GM08714 (cell line): ENCODE data around the gene IFITM5.

Experiments
- H3K4me3 ChIP-seq: fragments of 200-500 bp; sonication (Bioruptor generic); 2 replicates; pipeline ENCODE4 v1.5.1; 2014; ENCODE audit warnings: mild to moderate bottlenecking, low read length, inconsistent platforms
- ZNF274 ChIP-seq: IDR thresholded peaks from 2 replicates; pipeline ENCODE4 v1.6.1; 2012; ENCODE audit warnings: mild to moderate bottlenecking, low read depth, low read length

IFITM5 gene

DNA sequence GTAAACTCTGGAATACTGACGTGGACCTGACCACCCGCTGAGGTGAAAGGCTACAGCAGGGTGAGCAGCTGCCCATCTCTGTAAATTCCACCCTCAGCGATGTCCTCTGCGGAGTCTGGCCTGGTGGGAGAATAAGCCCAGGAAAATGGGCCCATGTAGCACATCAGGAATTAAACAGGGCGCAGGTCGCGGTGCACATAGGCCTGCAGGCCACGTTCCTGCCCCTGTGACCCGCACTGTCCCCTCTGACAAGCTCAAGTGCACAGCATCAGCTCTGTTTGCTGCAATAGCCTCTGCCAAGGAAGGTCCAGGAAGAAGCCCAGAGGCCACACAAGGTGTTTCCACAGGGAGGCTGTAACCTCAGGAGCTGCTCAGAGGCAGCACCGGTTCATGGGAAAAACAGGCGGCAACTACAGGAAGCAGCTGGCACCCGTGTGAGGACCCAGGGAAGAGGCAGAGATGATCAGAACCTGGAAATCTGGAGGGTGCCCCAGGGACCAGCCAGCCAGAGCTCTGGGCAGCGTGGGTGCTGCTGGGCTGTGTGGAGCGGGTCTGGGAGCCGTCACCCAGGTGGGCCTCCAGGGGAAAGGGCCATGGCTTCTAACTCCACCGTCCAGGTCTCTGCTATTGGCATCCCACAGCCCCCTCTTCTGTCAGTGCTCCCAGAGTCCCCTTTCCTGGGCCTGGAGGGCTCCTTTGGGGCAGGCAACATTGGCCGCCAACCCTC lies 7.5 kb upstream of the IFITM5 start:
- no peak for TF ChIP-seq ZNF274
- H3K4me3 ChIP-seq = no peak overlapping the region

DNA sequence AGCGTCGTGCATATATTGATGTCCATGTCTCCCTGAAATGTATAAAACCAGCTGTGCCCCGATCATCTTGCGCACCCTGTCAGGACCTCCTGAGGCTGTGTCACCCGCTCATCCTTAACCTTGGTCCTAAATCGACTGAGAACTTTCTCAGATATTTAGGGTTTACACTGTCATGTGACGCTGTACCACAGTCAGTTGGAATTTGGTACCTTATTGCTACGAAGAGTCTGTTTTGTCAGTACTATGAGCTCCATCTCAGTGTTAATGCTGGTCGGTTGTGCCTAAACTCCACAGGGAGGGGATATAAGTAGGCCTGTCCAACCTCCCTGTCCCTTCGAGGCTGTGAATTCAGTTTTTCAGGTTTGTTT lies 6.5 kb upstream of the IFITM5 start:
- no peak for TF ChIP-seq ZNF274
- H3K4me3 ChIP-seq = no peak overlapping the region

- TF ChIP-seq ZNF274 = no peak
- H3K4me3 ChIP-seq = no peak overlapping the region
Measured at GRCh38 chr11:304915-305843, 5.9 kb upstream of the IFITM5 start.

DNA sequence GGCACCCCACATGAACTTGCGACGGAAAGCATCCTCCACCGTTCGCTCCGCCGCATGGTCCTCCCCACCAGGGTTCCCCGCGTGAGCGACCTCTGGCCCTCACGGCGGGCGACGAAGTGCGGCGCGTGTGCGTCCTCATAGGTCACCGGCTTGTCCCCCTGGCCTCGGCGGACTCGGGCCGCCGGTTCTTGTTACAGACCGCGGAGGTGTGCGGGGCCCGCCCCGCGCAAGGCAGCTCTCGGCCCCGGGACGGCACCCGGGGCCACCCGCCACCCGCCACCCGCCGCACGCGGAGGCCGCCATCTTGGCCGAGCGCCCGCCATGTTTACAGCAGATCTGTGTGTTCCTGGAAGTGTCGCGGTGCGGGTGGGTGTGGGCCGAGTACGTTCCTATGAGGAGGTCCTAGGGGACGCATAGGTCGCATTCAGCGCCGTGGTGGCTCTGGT lies 4.8 kb upstream of the IFITM5 start:
- no peak for TF ChIP-seq ZNF274
- H3K4me3 ChIP-seq = no peak overlapping the region

- no peak overlapping the region for H3K4me3 ChIP-seq
- TF ChIP-seq ZNF274 = no peak
Measured at GRCh38 chr11:303363-303762, 4.0 kb upstream of the IFITM5 start.

GRCh38 chr11:299951-300735 lies 817 bp upstream of the IFITM5 start:
- no peak overlapping the region for H3K4me3 ChIP-seq
- no peak for TF ChIP-seq ZNF274

GRCh38 chr11:298406-299065 lies 790 bp downstream of the IFITM5 start:
- no peak for TF ChIP-seq ZNF274
- H3K4me3 ChIP-seq = no peak overlapping the region

GRCh38 chr11:297586-298405 lies 1.5 kb downstream of the IFITM5 start:
- TF ChIP-seq ZNF274 = no peak
- H3K4me3 ChIP-seq = no peak overlapping the region

- no peak overlapping the region for H3K4me3 ChIP-seq
- TF ChIP-seq ZNF274 = no peak
Measured at GRCh38 chr11:297051-297585, 2.2 kb downstream of the IFITM5 start.

DNA sequence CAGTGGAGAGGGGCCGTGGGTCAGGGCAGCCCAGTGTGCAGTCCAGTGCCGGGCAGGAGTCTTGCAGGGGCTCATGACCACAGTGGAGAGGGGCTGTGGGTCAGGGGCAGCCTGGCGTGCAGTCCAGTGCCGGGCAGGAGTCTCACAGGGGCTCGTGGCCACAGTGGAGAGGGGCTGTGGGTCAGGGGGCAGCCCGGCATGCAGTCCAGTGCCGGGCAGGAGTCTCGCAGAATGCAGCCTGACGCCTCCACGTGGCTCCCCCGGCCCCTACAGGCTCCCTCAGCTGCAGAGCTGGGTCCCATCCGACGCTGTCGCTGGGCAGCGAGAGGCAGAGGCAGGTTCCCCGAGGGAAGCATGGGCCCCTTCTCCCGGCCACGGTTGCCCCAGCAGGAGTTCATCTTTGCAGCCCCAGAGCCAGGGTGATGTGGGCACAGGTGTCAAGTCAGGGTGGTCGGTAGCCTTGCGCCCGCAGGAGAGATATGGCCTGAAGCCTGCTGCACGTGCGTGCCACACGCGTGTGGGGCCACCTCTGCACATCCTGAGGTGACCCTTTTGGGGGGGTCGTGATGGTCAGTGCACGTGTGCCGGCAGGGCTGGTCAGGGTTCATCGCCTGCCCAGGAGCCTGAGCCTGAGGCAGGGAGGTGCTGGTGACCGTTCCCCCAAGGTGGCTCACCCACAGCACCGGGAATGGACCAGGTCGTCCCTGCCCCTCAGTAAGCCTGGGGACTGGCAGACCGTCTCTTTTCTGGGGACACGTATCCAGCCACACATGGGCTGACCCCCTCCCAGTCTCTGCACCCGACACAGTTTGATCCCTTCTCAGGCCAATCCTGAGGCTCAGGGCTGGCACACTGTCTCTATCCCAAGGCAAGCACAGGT lies 2.9 kb downstream of the IFITM5 start:
- no peak for TF ChIP-seq ZNF274
- H3K4me3 ChIP-seq = no peak overlapping the region

- no peak overlapping the region for H3K4me3 ChIP-seq
- no peak for TF ChIP-seq ZNF274
Measured at GRCh38 chr11:295351-296170, 3.8 kb downstream of the IFITM5 start.

DNA sequence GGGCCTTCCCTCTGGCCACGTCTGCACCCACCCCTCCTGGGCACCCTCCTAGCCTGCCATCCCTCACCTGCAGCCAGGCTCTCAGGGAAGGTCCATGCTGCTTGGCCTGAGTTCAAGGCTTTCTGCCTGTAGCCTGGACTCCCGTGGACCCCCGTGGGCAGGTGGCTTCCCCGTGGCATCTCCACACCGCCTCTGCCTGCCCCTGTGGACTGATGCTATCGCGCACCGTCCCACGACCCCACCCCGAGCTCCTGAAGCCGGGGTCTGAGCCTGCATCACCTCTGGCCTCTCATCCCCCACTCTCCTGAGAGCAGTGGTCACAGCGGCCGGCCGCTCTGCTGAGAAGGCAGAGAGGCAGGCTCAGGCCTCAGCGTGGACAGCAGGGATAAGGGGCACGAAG lies 4.5 kb downstream of the IFITM5 start:
- no peak for TF ChIP-seq ZNF274
- H3K4me3 ChIP-seq = no peak overlapping the region
